Cortex of kidney (tissue), 1 donor: ENCODE measurements around the gene SUPT5H.

ENCODE experiments used
- DNase-seq: peaks from one replicate; lab custom pipeline; 2025; lab: John Stamatoyannopoulos, UW

SUPT5H gene

GRCh38 chr19:39445196-39446111 lies at the start of gene SUPT5H:
Gene SUPT5H, plus strand, starts transcription at chr19:39445582. Its CDS starts 309 bp downstream, at chr19:39445891.
- DNase-seq = no peak

- DNase-seq = no peak
These were observed 47.8 kb upstream of the SUPT5H start for GRCh38 chr19:39397360-39398296.

GRCh38 chr19:39398297-39398864 lies 47.0 kb upstream of the SUPT5H start:
- DNase-seq = no peak

GRCh38 chr19:39399668-39400050 lies 45.7 kb upstream of the SUPT5H start:
- no peak for DNase-seq

- no peak for DNase-seq
These were observed 45.3 kb upstream of the SUPT5H start for GRCh38 chr19:39400061-39400460.

- DNase-seq = no peak
These were observed 44.3 kb upstream of the SUPT5H start for GRCh38 chr19:39401070-39401548.

GRCh38 chr19:39401549-39402345 lies 43.6 kb upstream of the SUPT5H start:
- DNase-seq = no peak

GRCh38 chr19:39402346-39403300 lies 42.8 kb upstream of the SUPT5H start:
- DNase-seq = no peak

GRCh38 chr19:39403331-39404312 lies 41.8 kb upstream of the SUPT5H start:
- DNase-seq = no peak

- no peak for DNase-seq
These were observed 40.0 kb upstream of the SUPT5H start for GRCh38 chr19:39405261-39405957.

GRCh38 chr19:39405958-39406655 lies 39.3 kb upstream of the SUPT5H start:
- DNase-seq = no peak

- no peak for DNase-seq
These were observed 38.5 kb upstream of the SUPT5H start, which contains the start of gene ZFP36 for GRCh38 chr19:39406656-39407409. Gene ZFP36, plus strand, starts transcription at chr19:39406847. Its CDS starts 58 bp downstream, at chr19:39406905.

GRCh38 chr19:39407410-39407659 lies 38.0 kb upstream of the SUPT5H start:
- no peak for DNase-seq

GRCh38 chr19:39407660-39408391 lies 37.6 kb upstream of the SUPT5H start:
- DNase-seq = no peak

- DNase-seq = no peak
These were observed 36.8 kb upstream of the SUPT5H start for GRCh38 chr19:39408392-39409207.
